ENCODE measurements around the gene BPIFB2. TPM values are rescaled to one million over a fixed set of nuclear protein-coding genes. Genes with fewer than 3 reads are reported as not detected.

Gene BPIFB2
- total and polyA plus RNA-seq, 2 donors (not counting 1 experiment from before 2014, with no cell fraction given) = not detected

DNA sequence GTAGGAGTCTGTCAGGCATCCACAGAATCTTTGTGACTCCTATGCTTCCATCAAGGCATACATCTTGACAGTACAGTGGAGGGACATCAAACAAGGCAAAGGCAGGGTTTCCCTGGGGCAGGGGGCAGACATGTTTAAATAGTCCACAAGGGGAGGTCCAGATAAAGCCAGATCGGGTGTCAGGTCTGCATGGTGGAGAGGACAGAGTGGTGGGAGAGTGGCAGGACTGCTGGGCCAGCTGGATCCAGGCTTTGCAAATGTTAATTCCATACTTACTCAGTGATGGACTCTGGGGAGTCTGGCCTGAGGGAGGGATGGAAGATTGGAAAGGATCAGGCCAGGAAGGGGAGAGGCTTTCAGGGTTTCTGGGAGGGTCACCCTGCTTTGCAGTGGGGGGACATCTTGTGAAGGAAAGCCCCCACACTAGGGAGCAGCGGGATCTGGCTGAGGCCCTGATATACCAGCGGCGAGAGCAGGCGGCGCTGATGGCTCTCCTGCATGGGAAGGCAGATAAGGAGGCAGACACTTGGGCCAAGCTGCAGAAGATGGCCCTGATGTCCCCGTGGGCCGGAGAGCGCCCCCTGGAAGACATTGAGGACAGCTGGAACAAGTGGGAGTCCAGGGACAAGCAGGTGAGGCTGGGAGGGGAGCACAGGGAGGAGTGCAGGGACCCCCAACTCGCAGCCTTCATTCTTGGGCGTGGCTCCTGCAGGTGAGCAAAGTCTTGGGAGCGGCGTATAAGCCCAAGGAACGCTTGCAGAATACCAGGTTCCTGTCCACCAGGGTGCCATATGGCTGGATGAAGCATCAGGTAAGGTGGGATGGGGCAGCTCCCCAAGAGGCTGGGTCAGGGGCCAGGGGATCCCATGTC lies 47.9 kb upstream of the BPIFB2 start:
- Histone ChIP-seq H3K4me3 (replicated peaks in 1 of 4; ENCODE audit: control extremely low read depth in 1 of 4, insufficient read depth in 1 of 4, low read depth in 3 of 4, low read length in 4 of 4) (no peak overlapping the region), H3K27ac (ENCODE audit: insufficient read depth, low read length) (no peak overlapping the region), H3K79me2 (ENCODE audit: control insufficient read depth, insufficient read depth, low read length) (no peaks in the 10 kb centered on the region), H3K4me1 (ENCODE audit: control insufficient read depth, extremely low read depth, insufficient read depth, low read length) (no peaks in the 10 kb centered on the region), H4K20me1 (ENCODE audit: control insufficient read depth, extremely low read depth, insufficient read depth, low read length) (no peaks in the 10 kb centered on the region), H2AFZ (ENCODE audit: low read length) (no peak overlapping the region), H3K4me2 (ENCODE audit: extremely low read depth, insufficient read depth, low read length) (no peak overlapping the region), H3K9me3 (ENCODE audit: control insufficient read depth, insufficient read depth, low read depth, low read length) (no peaks in the 10 kb centered on the region), H3K9ac (ENCODE audit: insufficient read depth, low read length) (no peak overlapping the region), H3K36me3 (ENCODE audit: control insufficient read depth, insufficient read depth, low read length) (no peaks in the 10 kb centered on the region), H3K27me3 (ENCODE audit: control insufficient read depth, insufficient read depth, low read length) (no peaks in the 10 kb centered on the region)
- DNase-seq (ENCODE audit: low read depth in 2 of 2) = no peak
- TF ChIP-seq, protein P1, sequence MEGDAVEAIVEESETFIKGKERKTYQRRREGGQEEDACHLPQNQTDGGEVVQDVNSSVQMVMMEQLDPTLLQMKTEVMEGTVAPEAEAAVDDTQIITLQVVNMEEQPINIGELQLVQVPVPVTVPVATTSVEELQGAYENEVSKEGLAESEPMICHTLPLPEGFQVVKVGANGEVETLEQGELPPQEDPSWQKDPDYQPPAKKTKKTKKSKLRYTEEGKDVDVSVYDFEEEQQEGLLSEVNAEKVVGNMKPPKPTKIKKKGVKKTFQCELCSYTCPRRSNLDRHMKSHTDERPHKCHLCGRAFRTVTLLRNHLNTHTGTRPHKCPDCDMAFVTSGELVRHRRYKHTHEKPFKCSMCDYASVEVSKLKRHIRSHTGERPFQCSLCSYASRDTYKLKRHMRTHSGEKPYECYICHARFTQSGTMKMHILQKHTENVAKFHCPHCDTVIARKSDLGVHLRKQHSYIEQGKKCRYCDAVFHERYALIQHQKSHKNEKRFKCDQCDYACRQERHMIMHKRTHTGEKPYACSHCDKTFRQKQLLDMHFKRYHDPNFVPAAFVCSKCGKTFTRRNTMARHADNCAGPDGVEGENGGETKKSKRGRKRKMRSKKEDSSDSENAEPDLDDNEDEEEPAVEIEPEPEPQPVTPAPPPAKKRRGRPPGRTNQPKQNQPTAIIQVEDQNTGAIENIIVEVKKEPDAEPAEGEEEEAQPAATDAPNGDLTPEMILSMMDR (conservative IDR thresholded peaks at IDR 0.05 in 1 of 2, IDR thresholded peaks at IDR 0.05 in 1 of 2; ENCODE audit: low read depth in 1 of 2, low read length in 2 of 2) = no peak
- no peak for TF ChIP-seq EZH2 (IDR thresholded peaks at IDR 0.05; ENCODE audit: low read length, missing control alignments)

DNA sequence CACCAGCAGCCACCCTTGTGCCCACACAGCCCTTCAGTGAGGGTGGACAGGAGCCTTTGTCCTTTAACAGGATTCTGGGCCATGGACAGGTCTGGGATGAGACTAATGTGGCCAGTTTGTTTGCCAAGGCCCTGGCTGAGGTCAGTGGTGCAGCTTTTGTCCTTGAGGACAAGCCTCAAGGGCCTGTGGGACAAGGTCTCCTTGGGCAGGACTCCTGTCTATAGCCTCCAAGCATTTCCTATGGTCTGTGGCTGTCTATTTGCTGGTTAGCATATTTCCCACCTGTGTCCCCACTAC lies 47.3 kb upstream of the BPIFB2 start:
- Histone ChIP-seq H3K27ac (ENCODE audit: insufficient read depth, low read length) (no peak overlapping the region), H3K9ac (ENCODE audit: insufficient read depth, low read length) (no peak overlapping the region), H3K36me3 (ENCODE audit: control insufficient read depth, insufficient read depth, low read length) (no peaks in the 10 kb centered on the region), H3K9me3 (ENCODE audit: control insufficient read depth, insufficient read depth, low read depth, low read length) (no peaks in the 10 kb centered on the region), H3K4me3 (replicated peaks in 1 of 4; ENCODE audit: control extremely low read depth in 1 of 4, insufficient read depth in 1 of 4, low read depth in 3 of 4, low read length in 4 of 4) (no peak overlapping the region), H3K4me2 (ENCODE audit: extremely low read depth, insufficient read depth, low read length) (no peak overlapping the region), H4K20me1 (ENCODE audit: control insufficient read depth, extremely low read depth, insufficient read depth, low read length) (no peaks in the 10 kb centered on the region), H2AFZ (ENCODE audit: low read length) (no peak overlapping the region), H3K4me1 (ENCODE audit: control insufficient read depth, extremely low read depth, insufficient read depth, low read length) (no peaks in the 10 kb centered on the region), H3K79me2 (ENCODE audit: control insufficient read depth, insufficient read depth, low read length) (no peaks in the 10 kb centered on the region), H3K27me3 (ENCODE audit: control insufficient read depth, insufficient read depth, low read length) (no peaks in the 10 kb centered on the region)
- no peak for DNase-seq (ENCODE audit: low read depth in 2 of 2)
- TF ChIP-seq, protein P1 (conservative IDR thresholded peaks at IDR 0.05 in 1 of 2, IDR thresholded peaks at IDR 0.05 in 1 of 2; ENCODE audit: low read depth in 1 of 2, low read length in 2 of 2) = no peak
- TF ChIP-seq EZH2 (IDR thresholded peaks at IDR 0.05; ENCODE audit: low read length, missing control alignments) = no peak

GRCh38 chr20:32960849-32961731 lies 46.4 kb upstream of the BPIFB2 start:
- H3K9me3 ChIP-seq (ENCODE audit: control insufficient read depth, insufficient read depth, low read depth, low read length) = no peaks in the 10 kb centered on the region
- H3K4me3 ChIP-seq (replicated peaks in 1 of 4; ENCODE audit: control extremely low read depth in 1 of 4, insufficient read depth in 1 of 4, low read depth in 3 of 4, low read length in 4 of 4) = no peak overlapping the region
- no peak overlapping the region for H3K4me2 ChIP-seq (ENCODE audit: extremely low read depth, insufficient read depth, low read length)
- no peaks in the 10 kb centered on the region for H3K79me2 ChIP-seq (ENCODE audit: control insufficient read depth, insufficient read depth, low read length)
- no peak overlapping the region for H2AFZ ChIP-seq (ENCODE audit: low read length)
- H3K27me3 ChIP-seq (ENCODE audit: control insufficient read depth, insufficient read depth, low read length) = no peaks in the 10 kb centered on the region
- no peak overlapping the region for H3K27ac ChIP-seq (ENCODE audit: insufficient read depth, low read length)
- TF ChIP-seq, protein P1 (conservative IDR thresholded peaks at IDR 0.05 in 1 of 2, IDR thresholded peaks at IDR 0.05 in 1 of 2; ENCODE audit: low read depth in 1 of 2, low read length in 2 of 2) = no peak
- TF ChIP-seq EZH2 (IDR thresholded peaks at IDR 0.05; ENCODE audit: low read length, missing control alignments) = no peak
- no peaks in the 10 kb centered on the region for H3K4me1 ChIP-seq (ENCODE audit: control insufficient read depth, extremely low read depth, insufficient read depth, low read length)
- DNase-seq (ENCODE audit: low read depth in 2 of 2) = no peak
- no peaks in the 10 kb centered on the region for H4K20me1 ChIP-seq (ENCODE audit: control insufficient read depth, extremely low read depth, insufficient read depth, low read length)
- no peaks in the 10 kb centered on the region for H3K36me3 ChIP-seq (ENCODE audit: control insufficient read depth, insufficient read depth, low read length)
- H3K9ac ChIP-seq (ENCODE audit: insufficient read depth, low read length) = no peak overlapping the region

Measured in fibroblast of lung (primary cell).